Dermis lymphatic vessel endothelial cell (primary cell): ENCODE measurements around the gene PIANP. TPM values are rescaled to one million over a fixed set of nuclear protein-coding genes. Genes with fewer than 3 reads are reported as not detected.

Experiments used
- total RNA-seq: library from RNA; depleted of rRNA; stranded (reverse); fragments of >200 nt; gene quantifications from 2 replicates; pipeline ENCODE4 v1.2.1, GENCODE V29; 2014

Gene PIANP, protein sequence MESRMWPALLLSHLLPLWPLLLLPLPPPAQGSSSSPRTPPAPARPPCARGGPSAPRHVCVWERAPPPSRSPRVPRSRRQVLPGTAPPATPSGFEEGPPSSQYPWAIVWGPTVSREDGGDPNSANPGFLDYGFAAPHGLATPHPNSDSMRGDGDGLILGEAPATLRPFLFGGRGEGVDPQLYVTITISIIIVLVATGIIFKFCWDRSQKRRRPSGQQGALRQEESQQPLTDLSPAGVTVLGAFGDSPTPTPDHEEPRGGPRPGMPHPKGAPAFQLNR
- not detected in 2 replicates for total RNA-seq

DNA sequence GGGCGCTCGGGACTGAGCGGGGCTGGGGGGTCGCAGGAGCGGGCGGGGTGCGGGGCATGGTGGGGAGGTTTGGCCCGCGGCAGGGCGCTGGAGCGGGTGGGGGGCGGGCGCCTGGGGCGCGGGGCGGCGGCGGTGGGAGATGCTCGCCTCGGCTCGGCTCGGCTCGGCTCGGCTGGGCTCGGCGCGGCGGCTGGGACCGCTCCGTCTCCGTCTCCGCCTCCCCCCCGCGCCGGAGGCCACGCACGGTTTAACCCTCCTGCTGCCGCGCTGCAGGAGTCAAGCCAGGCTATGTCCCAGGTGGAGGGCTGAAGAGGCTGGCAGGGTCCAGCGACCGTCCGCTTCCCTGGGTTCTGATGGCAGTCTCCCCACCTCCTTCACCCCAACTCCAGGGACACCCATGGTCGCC, at the start of gene PIANP:
Gene PIANP (minus strand): TSS at position 170 of the 406 bp plus-strand sequence. CDS start 2,754 bp downstream, outside the sequence.

DNA sequence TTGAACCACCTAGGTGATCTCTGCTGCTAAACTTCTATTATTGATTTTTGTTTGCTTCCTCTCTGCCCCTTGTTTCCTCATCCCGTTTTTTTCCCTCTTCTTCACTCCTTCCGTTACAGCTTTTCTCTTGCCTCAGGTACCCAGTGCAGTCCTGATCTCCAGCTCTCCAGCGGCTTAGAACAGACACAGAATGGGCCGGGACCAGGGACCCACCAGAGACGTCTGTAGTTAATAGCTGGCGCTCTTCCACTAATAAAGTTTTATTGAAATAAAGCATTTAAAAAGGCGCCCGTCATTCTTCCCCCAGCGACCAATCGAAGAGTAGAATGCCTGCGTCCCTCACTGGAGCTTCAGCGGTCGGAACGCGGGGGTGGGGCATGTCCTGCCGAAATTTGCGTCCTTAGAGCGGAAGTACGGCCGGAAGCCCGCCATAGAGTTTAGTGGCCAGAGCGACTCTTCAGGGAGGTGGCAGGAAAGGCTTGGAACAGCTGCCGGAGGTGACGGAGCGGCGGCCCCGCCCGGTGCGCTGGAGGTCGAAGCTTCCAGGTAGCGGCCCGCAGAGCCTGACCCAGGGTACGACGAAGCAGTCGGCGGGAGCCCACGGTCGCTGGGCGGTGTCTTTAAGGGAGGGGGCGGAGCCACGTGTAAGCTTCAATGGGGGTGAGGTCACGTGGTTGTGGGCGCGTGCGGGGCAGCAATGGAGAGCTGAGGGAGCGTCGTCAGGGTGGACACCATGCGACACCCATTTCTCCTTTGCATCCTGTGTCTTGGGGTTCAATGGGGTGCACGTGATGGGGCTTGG, 23.2 kb upstream of the PIANP start, which contains the start of gene COPS7A:
Gene COPS7A (plus strand): TSS at position 440 of the 802 bp plus-strand sequence. CDS start 611 bp downstream, outside the sequence.

DNA sequence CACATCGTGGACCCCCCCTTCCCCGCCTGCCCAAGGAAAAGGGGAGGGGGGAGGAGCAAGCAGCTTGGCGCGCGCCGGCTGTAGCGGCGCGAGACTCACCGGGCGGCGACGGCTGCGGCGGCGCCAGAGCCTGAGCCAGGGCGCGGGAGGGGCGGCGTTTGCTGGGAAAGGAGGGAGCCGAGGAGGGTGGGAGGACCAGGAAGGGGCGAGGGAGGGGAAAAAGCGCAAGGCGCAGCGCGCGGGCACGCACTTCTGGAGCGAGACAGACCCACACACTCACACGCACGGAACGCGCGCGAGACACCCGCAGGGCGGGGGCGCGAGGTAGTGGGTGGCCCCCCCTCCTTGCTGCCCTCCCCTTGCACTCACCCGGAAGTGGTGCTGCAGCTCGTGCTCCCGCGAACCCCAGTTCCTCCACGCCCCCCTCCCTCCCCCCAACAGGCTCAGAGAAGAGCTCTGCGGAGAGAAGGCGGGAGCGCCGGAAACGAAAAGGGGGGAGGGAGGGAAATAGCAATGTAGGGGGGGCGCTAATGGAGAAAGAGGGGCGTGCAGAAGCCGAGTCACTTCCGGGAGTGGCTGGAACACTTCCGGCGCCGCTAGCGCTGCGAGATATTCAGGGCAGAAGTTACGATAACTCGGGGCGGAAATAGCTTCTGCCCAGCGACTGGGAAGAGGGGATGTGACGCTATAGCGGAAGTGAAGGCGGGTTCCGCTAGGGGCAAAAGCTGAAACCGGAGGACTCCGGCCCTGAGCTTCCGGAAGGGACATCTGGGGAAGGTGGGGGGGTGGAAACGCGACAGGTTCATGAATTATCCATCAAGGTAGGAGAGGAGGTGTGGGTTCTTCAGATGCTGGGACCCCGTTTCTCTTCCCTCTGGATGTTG, 11.4 kb downstream of the PIANP start, which contains the start of gene ZNF384:
Gene ZNF384 (minus strand): TSS at position 377 of the 884 bp plus-strand sequence. CDS start 9,855 bp downstream, outside the sequence.

DNA sequence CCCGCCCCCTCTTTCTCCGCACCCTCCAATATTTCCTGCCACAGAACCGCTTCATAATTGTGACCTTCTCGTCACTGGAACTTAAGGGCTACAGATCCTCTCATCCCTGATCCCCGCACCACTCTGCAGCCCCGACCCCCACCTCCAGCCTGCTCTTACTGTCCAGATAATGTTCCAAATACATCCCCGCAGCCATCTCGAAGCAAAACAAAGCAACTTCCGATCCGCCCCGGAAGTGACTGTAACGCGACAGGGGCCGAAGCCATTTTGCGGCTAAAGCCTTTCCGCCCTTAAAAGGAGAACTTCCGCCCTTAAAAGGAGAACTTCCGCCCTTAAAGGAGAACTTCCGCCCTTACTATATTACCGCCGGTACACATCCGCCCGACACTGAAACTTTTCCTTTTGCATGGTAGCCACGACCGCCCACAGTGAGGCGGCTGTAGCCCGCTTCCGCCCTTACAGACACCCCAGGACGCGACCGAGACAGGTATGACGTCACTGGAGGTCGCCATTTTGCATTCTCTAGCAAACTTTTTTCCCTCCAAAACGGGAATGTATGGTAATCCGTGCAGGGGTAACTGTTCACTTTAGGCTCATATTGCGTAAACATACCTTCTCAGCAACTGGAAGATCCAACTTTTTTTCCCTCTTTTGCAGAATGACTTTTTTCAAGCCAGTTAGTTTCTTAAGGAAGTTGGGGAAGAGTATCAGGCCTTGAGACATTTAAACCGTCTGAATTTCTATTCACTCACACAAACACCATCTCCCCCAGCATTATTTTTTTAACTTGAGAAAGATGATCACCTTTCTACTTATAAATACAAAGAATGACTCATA, 37.5 kb downstream of the PIANP start, which contains the start of gene ING4:
Gene ING4 (minus strand): TSS at position 214 of the 837 bp plus-strand sequence. CDS start 18 bp downstream, at position 196.

DNA sequence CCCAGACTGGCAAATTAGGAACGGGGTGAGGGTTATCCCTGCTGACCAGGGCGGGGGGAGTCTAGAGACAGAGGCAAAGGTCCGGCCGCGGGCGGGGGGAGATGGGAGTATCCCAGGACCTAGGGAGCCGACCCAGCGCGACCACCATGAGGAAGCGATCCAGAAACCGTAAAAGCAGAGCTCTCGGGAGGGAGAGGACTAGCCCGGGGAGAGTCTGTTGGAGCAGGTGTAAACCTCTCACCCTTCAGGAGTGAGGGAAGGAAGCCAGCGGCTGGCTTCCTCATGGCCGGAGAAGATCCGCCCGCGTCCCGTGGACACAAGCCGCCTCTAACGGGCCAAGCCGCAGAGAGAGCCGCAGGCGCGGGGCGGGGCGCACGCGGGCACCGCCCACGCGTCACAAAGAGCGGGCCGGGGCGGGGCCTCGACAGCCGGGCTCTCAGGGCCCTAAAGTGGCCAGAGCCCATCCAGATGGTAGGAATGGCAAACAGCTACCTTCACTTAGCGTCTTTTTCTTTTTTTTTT, 53.5 kb downstream of the PIANP start, which contains the start of gene ACRBP:
Gene ACRBP (minus strand): TSS at position 350 of the 522 bp plus-strand sequence. CDS start 66 bp downstream, at position 284.

Other genes starting within 250 kb of the PIANP start
- gene TAPBPL, start 248.8 kb downstream of the PIANP start, total RNA-seq = 11.0 and 28.1 TPM in 2 replicates
- 2.1 and 2.4 TPM in 2 replicates for gene VAMP1, start 230.1 kb downstream of the PIANP start, total RNA-seq
- gene MRPL51, start 207.6 kb downstream of the PIANP start, total RNA-seq = 107 and 124 TPM in 2 replicates
- gene NCAPD2, start 206.7 kb downstream of the PIANP start, total RNA-seq = 16.9 and 22.3 TPM in 2 replicates
- 3,384 and 4,426 TPM in 2 replicates for gene GAPDH, start 166.3 kb downstream of the PIANP start, total RNA-seq
- gene IFFO1, start 144.8 kb downstream of the PIANP start, total RNA-seq = 9.7 and 11.3 TPM in 2 replicates
- 8.7 and 13.8 TPM in 2 replicates for gene NOP2, start 132.5 kb downstream of the PIANP start, total RNA-seq
- gene CHD4, start 93.4 kb downstream of the PIANP start, total RNA-seq = 201 and 235 TPM in 2 replicates
- gene LPAR5, start 64.9 kb downstream of the PIANP start, total RNA-seq = under 0.01 TPM in 1 of 2 replicates, not detected in the other
- 0.33 and 0.43 TPM in 2 replicates for gene ACRBP, start 53.4 kb downstream of the PIANP start, total RNA-seq
- gene ING4, start 37.7 kb downstream of the PIANP start, total RNA-seq = 48.1 and 53.3 TPM in 2 replicates
- 7.8 and 8.0 TPM in 2 replicates for gene ZNF384, start 11.4 kb downstream of the PIANP start, total RNA-seq
- 43.1 and 45.3 TPM in 2 replicates for gene COPS7A, start 23.2 kb upstream of the PIANP start, total RNA-seq
- 68.2 and 71.3 TPM in 2 replicates for gene MLF2, start 52.3 kb upstream of the PIANP start, total RNA-seq
- 46.1 and 57.2 TPM in 2 replicates for gene PTMS, start 65.5 kb upstream of the PIANP start, total RNA-seq
- 0.09 and 0.22 TPM in 2 replicates for gene LAG3, start 71.7 kb upstream of the PIANP start, total RNA-seq
- not detected in 2 replicates for gene CD4, start 88.7 kb upstream of the PIANP start, total RNA-seq
- 0.09 and 0.22 TPM in 2 replicates for gene GPR162, start 121.0 kb upstream of the PIANP start, total RNA-seq
- 10.2 and 10.9 TPM in 2 replicates for gene P3H3, start 127.6 kb upstream of the PIANP start, total RNA-seq
- 0.11 and 0.26 TPM in 2 replicates for gene GNB3, start 140.1 kb upstream of the PIANP start, total RNA-seq
- gene CDCA3, start 150.5 kb upstream of the PIANP start, total RNA-seq = 2.7 and 3.4 TPM in 2 replicates
- 69.3 and 72.1 TPM in 2 replicates for gene USP5, start 151.3 kb upstream of the PIANP start, total RNA-seq
- gene TPI1, start 166.7 kb upstream of the PIANP start, total RNA-seq = 630 and 802 TPM in 2 replicates
- 3.4 and 4.2 TPM in 2 replicates for gene SPSB2, start 172.5 kb upstream of the PIANP start, total RNA-seq
- gene LRRC23, start 204.0 kb upstream of the PIANP start, total RNA-seq = 2.0 and 3.8 TPM in 2 replicates
- 0.60 and 1.1 TPM in 2 replicates for gene ENO2, start 213.8 kb upstream of the PIANP start, total RNA-seq
- 5.5 and 5.8 TPM in 2 replicates for gene ATN1, start 227.1 kb upstream of the PIANP start, total RNA-seq
- not detected in 2 replicates for gene RNU7-1, start 243.0 kb upstream of the PIANP start, total RNA-seq
- gene C12orf57, start 243.2 kb upstream of the PIANP start, total RNA-seq = 163 and 168 TPM in 2 replicates